Endothelial cell (in vitro differentiated cells): Measurements from ENCODE around the gene ECHS1. TPM values are rescaled to one million over a fixed set of nuclear protein-coding genes. Genes with fewer than 3 reads are reported as not detected.
"Not testable (repeated sequence)": the region's sequence is repeated elsewhere in the genome, so short reads cannot be mapped to it uniquely, and the experiment has no call there.

ENCODE experiments used
- DNase-seq: peaks from one replicate; pipeline ENCODE4 v3.0.0; 2021; ENCODE audit warnings: low spot score
- H3K27ac Mint-ChIP-seq: one replicate; pipeline ENCODE4 v1.8.0; 2021; ENCODE audit warnings: mixed read lengths, inconsistent platforms; ENCODE audit not compliant: unreplicated experiment
- H3K27me3 Mint-ChIP-seq: one replicate; pipeline ENCODE4 v1.8.0; 2021; ENCODE audit warnings: mild to moderate bottlenecking, moderate library complexity, mixed read lengths, inconsistent platforms; ENCODE audit not compliant: unreplicated experiment
- H3K36me3 Mint-ChIP-seq: one replicate; pipeline ENCODE4 v1.8.0; 2021; ENCODE audit warnings: mild to moderate bottlenecking, low read depth, mixed read lengths, inconsistent platforms; ENCODE audit not compliant: unreplicated experiment
- H3K4me1 Mint-ChIP-seq: one replicate; pipeline ENCODE4 v1.8.0; 2021; ENCODE audit warnings: mild to moderate bottlenecking, mixed read lengths, inconsistent platforms; ENCODE audit not compliant: unreplicated experiment
- H3K4me3 Mint-ChIP-seq: one replicate; pipeline ENCODE4 v1.8.0; 2021; ENCODE audit warnings: mild to moderate bottlenecking, mixed read lengths, inconsistent platforms; ENCODE audit not compliant: unreplicated experiment
- H3K9me3 Mint-ChIP-seq: one replicate; pipeline ENCODE4 v1.8.0; 2021; ENCODE audit warnings: mixed read lengths, inconsistent platforms; ENCODE audit not compliant: unreplicated experiment
- CTCF ChIP-seq: fragments of 200-600 bp; sonication (generic); IDR thresholded peaks from one replicate; pipeline ENCODE4 v1.5.0; 2021; ENCODE audit warnings: antibody characterized with exemption; ENCODE audit not compliant: unreplicated experiment
- total RNA-seq: library from RNA; stranded (reverse); fragmentation: NEBNext Ultra II Directional; extraction: Animal tissue kit (Norgen Biotek cat#: 25700); gene quantifications from one replicate; pipeline ENCODE4 v1.2.1, GENCODE V29; 2021; ENCODE audit not compliant: unreplicated experiment

The ECHS1 gene
- total RNA-seq, 1 donor from 2014 or later: 69.6 TPM

GRCh38 chr10:133388236-133388972 lies 15.2 kb upstream of the ECHS1 start:
- no peak overlapping the region for H3K27ac Mint-ChIP-seq
- no peak overlapping the region for H3K4me3 Mint-ChIP-seq
- DNase-seq: no peak
- H3K4me1 Mint-ChIP-seq: peaks cover 19% of the 10 kb centered on the region
- H3K36me3 Mint-ChIP-seq: peaks cover 3% of the 10 kb centered on the region
- H3K27me3 Mint-ChIP-seq: peaks cover 4% of the 10 kb centered on the region
- no peak for TF ChIP-seq CTCF
- H3K9me3 Mint-ChIP-seq: no peaks in the 10 kb centered on the region

DNA sequence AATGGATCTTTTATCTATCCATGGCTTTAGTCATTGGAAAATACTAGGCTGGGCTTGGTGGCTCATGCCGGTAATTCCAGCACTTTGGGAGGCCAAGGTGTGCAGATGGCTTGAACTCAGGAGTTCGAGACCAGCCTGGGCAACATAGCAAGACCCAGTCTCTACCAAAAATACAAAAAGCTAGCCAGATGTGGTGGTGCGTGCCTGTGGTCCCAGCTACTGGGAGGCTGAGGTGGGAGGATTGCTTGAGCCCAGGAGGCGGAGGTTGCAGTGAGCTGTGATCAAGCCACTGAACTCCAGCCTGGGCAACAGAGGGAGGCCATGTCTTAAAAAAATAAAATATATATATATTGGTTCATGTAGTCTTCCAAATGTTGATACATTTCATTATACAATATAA lies 13.8 kb upstream of the ECHS1 start:
- H3K9me3 Mint-ChIP-seq, H3K27me3 Mint-ChIP-seq, H3K27ac Mint-ChIP-seq, H3K36me3 Mint-ChIP-seq, H3K4me3 Mint-ChIP-seq, DNase-seq: not testable (repeated sequence)
- H3K4me1 Mint-ChIP-seq: peaks cover 19% of the 10 kb centered on the region

DNA sequence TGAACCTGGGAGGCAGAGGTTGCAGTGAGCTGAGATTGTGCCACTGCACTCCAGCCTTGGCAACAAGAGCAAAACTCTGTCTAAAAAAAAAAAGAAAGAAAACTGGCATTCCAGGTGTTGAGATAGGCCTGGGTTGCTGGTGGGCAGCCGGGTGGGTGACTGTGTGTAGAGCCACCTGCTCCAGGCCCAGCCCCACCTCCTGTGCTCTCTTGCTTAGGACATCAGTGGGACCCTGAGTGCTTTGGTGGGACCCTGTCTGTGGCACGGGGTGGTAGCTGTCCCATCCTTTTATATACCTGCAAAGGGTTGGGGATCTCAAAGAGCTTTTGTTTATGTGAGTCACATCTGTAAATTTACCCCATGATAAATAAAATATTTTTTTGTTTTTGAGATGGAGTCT lies 12.1 kb upstream of the ECHS1 start:
- no peak overlapping the region for H3K27ac Mint-ChIP-seq
- TF ChIP-seq CTCF: no peak
- no peaks in the 10 kb centered on the region for H3K9me3 Mint-ChIP-seq
- DNase-seq: no peak
- H3K27me3 Mint-ChIP-seq: peaks cover 7% of the 10 kb centered on the region
- peaks cover 6% of the 10 kb centered on the region for H3K4me1 Mint-ChIP-seq
- no peak overlapping the region for H3K4me3 Mint-ChIP-seq
- peaks cover 3% of the 10 kb centered on the region for H3K36me3 Mint-ChIP-seq

GRCh38 chr10:133384071-133384470 lies 10.9 kb upstream of the ECHS1 start:
- peaks cover 3% of the 10 kb centered on the region for H3K36me3 Mint-ChIP-seq
- TF ChIP-seq CTCF: no peak
- DNase-seq: no peak
- H3K4me3 Mint-ChIP-seq: no peak overlapping the region
- no peaks in the 10 kb centered on the region for H3K9me3 Mint-ChIP-seq
- H3K27me3 Mint-ChIP-seq: peaks cover 7% of the 10 kb centered on the region
- H3K4me1 Mint-ChIP-seq: peaks cover 5% of the 10 kb centered on the region
- H3K27ac Mint-ChIP-seq: no peak overlapping the region

DNA sequence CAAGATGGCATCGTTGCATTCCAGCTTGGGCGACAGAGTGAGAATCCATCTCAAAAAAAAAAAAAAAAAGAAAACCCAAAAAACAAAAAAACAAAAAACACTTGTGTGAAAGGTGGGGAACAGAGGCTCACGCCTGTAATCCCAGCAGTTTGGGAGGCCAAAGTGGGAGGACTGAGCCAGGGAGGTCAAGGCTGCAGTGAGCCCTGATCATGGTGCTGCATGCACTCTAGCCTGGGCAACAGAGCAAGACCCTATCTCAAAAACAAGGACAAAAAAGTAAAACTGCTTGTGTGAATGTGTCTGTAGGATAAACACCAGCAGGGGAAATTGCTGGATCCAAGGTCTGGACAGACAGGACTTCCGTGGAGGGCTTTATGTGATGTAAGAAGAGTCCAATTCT lies 10.4 kb upstream of the ECHS1 start:
- no peak for TF ChIP-seq CTCF
- H3K27ac Mint-ChIP-seq: no peak overlapping the region
- no peak overlapping the region for H3K4me3 Mint-ChIP-seq
- H3K27me3 Mint-ChIP-seq: peaks cover 7% of the 10 kb centered on the region
- DNase-seq: no peak
- H3K9me3 Mint-ChIP-seq: no peaks in the 10 kb centered on the region
- peaks cover 3% of the 10 kb centered on the region for H3K4me1 Mint-ChIP-seq
- peaks cover 3% of the 10 kb centered on the region for H3K36me3 Mint-ChIP-seq
